ENCODE measurements around the gene PTCH2. TPM values are rescaled to one million over a fixed set of nuclear protein-coding genes. Genes with fewer than 3 reads are reported as not detected.

Gene PTCH2
- total and polyA plus RNA-seq, 2 of the 13 experiments (the other 11 are each of a cell fraction or from before 2014, with no cell fraction given), result 0.60 to 1.5 TPM

DNA sequence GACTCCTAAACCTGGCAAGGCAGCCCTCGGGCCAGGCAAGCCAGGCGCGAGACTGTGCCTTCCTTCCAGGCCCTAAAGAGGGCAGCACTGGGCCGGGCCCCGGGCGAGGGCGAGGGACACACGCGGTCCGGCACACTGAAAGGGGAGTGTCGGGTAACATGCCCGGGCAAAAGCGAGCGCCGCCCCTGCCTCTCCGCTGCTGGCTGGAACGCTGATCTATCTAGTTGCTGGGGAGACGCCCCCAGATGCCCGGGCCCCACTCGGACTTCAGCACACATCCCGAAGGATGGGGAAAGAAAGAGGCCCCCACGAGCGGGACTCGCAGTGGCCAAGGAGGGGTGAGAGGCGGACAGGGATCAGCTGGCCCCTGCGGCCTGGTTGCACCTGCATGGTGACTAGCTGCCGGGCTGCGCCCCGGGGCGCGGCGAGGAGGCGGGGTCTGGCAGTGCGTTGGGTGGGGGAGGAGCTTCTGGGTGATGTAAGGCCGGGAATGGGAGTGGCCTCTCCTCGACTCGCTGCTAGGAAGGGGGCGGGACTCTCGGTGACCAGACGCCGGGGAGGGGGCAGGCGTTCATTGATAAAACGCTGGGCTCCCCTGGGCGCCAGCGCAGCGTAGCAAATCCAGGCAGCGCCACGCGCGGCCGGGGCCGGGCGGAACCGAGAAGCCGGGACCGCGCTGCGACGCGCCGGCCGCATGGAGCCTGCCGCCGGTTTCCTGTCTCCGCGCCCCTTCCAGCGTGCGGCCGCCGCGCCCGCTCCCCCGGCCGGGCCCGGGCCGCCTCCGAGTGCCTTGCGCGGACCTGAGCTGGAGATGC lies 43.1 kb downstream of the PTCH2 start, which contains the start of gene PLK3 (continued):
- TF ChIP-seq NFAT5 (CRISPR knock-in tag; IDR thresholded peaks at IDR 0.05) (no peak), GATAD2A (CRISPR knock-in tag; IDR thresholded peaks at IDR 0.05) (peak; percentile 75; the same call in 1 of the 2 replicates), KAT2B (IDR thresholded peaks at IDR 0.05; ENCODE audit: borderline replicate concordance, low read depth, low read length) (no peak), ZMYM4 (CRISPR knock-in tag; IDR thresholded peaks at IDR 0.05) (peak; percentile 78), ZNF891 (CRISPR knock-in tag; IDR thresholded peaks at IDR 0.05) (peak; percentile 78; the same call in 1 of the 2 replicates), ZNF543 (CRISPR knock-in tag; IDR thresholded peaks at IDR 0.05) (peak; percentile 94), ZNF333 (CRISPR knock-in tag; IDR thresholded peaks at IDR 0.05; ENCODE audit: borderline replicate concordance) (0 out of 2 replicates have a peak, but pooled peaks have one; percentile 82), ZBTB33 (CRISPR knock-in tag; IDR thresholded peaks at IDR 0.05) (peak; percentile 71), PREB (CRISPR knock-in tag; IDR thresholded peaks at IDR 0.05) (no peak), ZNF552 (CRISPR knock-in tag; IDR thresholded peaks at IDR 0.05; ENCODE audit: borderline replicate concordance) (peak; percentile 86; the same call in 1 of the 2 replicates), TBP (CRISPR knock-in tag; IDR thresholded peaks at IDR 0.05) (no peak), ZNF264 (CRISPR knock-in tag; IDR thresholded peaks at IDR 0.05) (no peak), HNRNPL (IDR thresholded peaks at IDR 0.05; ENCODE audit: low read depth, low read length) (peak; percentile 94), ZNF10 (CRISPR knock-in tag; IDR thresholded peaks at IDR 0.05; ENCODE audit: borderline replicate concordance, low read depth) (no peak), PHB2 (IDR thresholded peaks at IDR 0.05; ENCODE audit: partially characterized antibody) (no peak)
- TF ChIP-seq, protein P1, sequence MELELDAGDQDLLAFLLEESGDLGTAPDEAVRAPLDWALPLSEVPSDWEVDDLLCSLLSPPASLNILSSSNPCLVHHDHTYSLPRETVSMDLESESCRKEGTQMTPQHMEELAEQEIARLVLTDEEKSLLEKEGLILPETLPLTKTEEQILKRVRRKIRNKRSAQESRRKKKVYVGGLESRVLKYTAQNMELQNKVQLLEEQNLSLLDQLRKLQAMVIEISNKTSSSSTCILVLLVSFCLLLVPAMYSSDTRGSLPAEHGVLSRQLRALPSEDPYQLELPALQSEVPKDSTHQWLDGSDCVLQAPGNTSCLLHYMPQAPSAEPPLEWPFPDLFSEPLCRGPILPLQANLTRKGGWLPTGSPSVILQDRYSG (CRISPR knock-in tag; IDR thresholded peaks at IDR 0.05), result no peak; the same call in 1 of the 2 replicates

Measured in HepG2 (cell line).